WTC11 (cell line): ENCODE measurements around the gene PPP2R5E.

Experiments used
- CTCF ChIP-seq: fragments of 200-600 bp; IDR thresholded peaks from 2 replicates; pipeline ENCODE4 v1.8.0; 2022; ENCODE audit warnings: antibody characterized with exemption
- ETV6 ChIP-seq: sonication (generic); formaldehyde crosslinking; IDR thresholded peaks from 2 replicates; pipeline ENCODE4 v1.8.1; 2022; ENCODE audit warnings: mild to moderate bottlenecking, missing genetic modification reagents
- IRF1 ChIP-seq: sonication (generic); formaldehyde crosslinking; IDR thresholded peaks from 2 replicates; pipeline ENCODE4 v1.8.0; 2023; ENCODE audit warnings: missing genetic modification reagents
- NFYB ChIP-seq: sonication (generic); formaldehyde crosslinking; conservative IDR thresholded peaks from 2 replicates; pipeline ENCODE4 v1.8.0; 2022; ENCODE audit warnings: low read depth, missing genetic modification reagents
- SMAD3 ChIP-seq: sonication (generic); formaldehyde crosslinking; IDR thresholded peaks from 2 replicates; pipeline ENCODE4 v1.8.0; 2022; ENCODE audit warnings: missing genetic modification reagents, mild to moderate bottlenecking, borderline replicate concordance
- SOX15 ChIP-seq: fragments of 250-450 bp; sonication (Bioruptor Pico); IDR thresholded peaks from 2 replicates; pipeline ENCODE4 v1.9.0; 2021; ENCODE audit warnings: mild to moderate bottlenecking
- TP53 ChIP-seq: sonication (generic); formaldehyde crosslinking; IDR thresholded peaks from 2 replicates; pipeline ENCODE4 v1.8.1; 2023; ENCODE audit warnings: mild to moderate bottlenecking, missing genetic modification reagents
- ZBTB21 ChIP-seq: sonication (generic); formaldehyde crosslinking; IDR thresholded peaks from 2 replicates; pipeline ENCODE4 v1.8.1; 2023; ENCODE audit warnings: mild to moderate bottlenecking, missing genetic modification reagents, borderline replicate concordance
- TF ChIP-seq, protein P1 (sequence below): sonication (generic); formaldehyde crosslinking; IDR thresholded peaks from 2 replicates; pipeline ENCODE4 v1.8.0; 2022; ENCODE audit warnings: mild to moderate bottlenecking, missing genetic modification reagents
- TF ChIP-seq, protein P2 (sequence below): sonication (generic); formaldehyde crosslinking; IDR thresholded peaks from 2 replicates; pipeline ENCODE4 v1.8.0; 2022; ENCODE audit warnings: mild to moderate bottlenecking, missing genetic modification reagents
- TF ChIP-seq, protein P3 (sequence below): fragments of 250-450 bp; sonication (Bioruptor Pico); conservative IDR thresholded peaks from 2 replicates; pipeline ENCODE4 v1.9.0; 2021; ENCODE audit warnings: mild to moderate bottlenecking

- TF ChIP-seq SMAD3 (CRISPR knock-in tag) (no peak), IRF1 (CRISPR knock-in tag) (no peak), CTCF (no peak), SOX15 (no peak), NFYB (CRISPR knock-in tag) (no peak), ZBTB21 (CRISPR knock-in tag) (no peak), ETV6 (CRISPR knock-in tag) (no peak), TP53 (CRISPR knock-in tag) (no peak)
- TF ChIP-seq, protein P1, sequence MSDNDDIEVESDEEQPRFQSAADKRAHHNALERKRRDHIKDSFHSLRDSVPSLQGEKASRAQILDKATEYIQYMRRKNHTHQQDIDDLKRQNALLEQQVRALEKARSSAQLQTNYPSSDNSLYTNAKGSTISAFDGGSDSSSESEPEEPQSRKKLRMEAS (CRISPR knock-in tag) = no peak
- TF ChIP-seq, protein P2, sequence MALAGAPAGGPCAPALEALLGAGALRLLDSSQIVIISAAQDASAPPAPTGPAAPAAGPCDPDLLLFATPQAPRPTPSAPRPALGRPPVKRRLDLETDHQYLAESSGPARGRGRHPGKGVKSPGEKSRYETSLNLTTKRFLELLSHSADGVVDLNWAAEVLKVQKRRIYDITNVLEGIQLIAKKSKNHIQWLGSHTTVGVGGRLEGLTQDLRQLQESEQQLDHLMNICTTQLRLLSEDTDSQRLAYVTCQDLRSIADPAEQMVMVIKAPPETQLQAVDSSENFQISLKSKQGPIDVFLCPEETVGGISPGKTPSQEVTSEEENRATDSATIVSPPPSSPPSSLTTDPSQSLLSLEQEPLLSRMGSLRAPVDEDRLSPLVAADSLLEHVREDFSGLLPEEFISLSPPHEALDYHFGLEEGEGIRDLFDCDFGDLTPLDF (CRISPR knock-in tag) = no peak
- TF ChIP-seq, protein P3, sequence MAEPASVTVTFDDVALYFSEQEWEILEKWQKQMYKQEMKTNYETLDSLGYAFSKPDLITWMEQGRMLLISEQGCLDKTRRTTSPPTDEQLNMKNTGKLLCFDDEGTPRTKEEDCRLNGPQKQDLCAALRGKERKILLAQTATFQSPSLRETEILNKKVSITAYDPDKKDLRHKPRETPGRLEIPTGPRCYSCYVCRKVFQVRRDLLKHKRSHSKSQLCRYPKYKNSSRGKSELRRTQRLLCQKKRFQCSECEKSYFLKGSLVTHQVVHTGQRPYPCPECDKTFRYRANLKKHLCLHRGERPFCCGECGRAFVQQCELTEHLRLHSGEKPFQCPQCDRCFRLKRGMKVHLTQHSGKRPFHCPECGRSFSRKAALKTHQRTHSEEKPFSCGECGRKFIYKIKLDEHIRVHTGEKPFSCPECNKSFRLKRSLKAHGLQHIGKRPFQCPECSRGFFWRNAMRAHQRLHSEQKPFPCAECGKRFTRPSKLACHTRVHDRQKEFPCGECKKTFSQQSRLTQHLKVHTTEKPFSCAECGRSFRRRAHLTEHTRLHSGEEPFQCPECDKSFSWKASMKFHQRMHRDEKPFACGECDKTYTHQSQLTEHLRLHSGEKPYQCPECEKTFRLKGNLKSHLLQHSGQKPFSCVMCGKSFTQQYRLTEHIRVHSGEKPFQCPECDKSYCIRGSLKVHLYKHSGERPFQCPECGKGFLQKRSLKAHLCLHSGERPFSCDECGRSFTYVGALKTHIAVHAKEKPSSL (CRISPR knock-in tag) = no peak
These were observed 70.0 kb downstream of the PPP2R5E start for GRCh38 chr14:63472986-63473788.
